Central memory CD4-positive, alpha-beta T cell (primary cell): ENCODE data around the gene RGS8.

ENCODE experiments used
- DNase-seq: peaks from one replicate; pipeline ENCODE4 v3.0.0; 2022

The RGS8 gene

DNA sequence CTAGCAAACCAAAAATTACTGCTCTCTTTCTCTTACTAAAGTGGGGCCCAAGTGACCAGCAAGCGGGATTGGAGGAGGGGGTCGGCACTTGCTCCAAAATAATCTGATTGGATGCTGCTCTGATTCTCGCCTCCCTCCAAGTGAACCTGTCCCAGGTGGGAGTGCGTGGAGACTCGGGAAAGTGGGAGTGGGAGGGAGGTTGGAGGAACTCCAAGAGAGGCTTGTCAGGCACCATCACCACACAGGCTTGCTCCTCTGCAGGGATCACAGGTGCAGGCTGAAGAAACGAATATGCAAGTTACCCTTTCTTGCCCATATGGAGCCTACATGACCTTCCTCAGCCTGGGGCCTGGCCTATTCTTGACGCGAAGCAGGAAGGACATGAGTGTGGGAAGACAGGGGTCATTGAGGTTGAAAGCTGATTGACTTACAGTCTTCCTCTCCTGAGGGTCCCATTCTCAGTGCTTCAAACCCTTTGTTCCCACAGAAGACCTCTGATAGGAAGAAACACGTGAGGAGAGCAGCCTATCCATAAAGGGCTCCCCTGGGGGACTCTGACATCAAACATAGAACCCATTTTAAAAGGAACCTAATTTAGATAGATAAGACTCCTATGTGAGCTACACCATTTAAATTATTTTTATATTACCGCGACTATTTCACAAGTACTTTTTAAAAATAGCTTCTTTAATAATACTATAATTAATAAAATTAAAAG is 14.2 kb downstream of the RGS8 start:
- no peak for DNase-seq

DNA sequence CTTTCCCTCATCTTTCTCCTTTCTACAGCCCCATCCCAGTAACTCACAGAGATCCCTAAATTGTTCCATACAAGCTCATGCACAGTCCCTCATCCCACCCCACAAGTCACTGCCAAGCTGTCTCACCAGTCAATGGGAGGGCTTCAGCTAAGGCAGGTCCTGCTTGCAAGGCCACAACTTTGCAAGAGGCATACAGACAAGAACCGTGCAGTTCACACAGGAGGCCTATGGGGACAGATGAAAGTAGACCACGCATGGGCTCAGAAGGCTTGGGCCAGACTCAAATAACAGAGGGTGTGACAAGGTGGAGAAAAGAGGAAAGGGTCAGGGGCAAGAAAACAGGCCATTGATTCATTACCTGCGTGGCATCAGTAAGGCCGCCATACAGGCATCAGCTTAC is 15.1 kb downstream of the RGS8 start:
- no peak for DNase-seq

DNA sequence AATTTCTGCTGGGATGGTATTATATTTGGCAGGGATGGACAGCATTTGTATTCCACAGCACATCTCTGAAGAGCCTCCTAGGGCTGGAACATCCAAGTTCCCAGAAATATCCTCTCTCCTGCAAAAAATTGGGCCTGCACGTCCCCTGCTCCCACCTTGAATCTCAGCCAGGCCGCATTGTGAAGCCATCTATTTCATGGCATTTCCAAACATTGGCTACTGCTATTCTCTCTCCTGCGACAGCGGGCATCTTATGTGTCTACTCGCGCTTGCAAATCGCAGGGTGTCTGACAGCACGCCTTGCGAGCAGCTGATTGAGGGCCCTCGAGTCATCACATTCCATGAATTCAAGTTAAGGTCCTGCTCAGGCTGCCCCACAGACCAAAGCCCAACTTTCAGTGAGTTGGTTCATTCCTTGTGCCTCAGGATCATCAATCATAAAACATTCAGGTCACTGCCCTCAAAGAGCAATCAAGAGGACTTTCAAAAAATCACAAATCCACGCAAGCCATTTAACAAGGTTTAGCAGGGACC is 15.8 kb downstream of the RGS8 start:
- DNase-seq: no peak

- DNase-seq: no peak
Measured at GRCh38 chr1:182667848-182668505, 16.4 kb downstream of the RGS8 start.

DNA sequence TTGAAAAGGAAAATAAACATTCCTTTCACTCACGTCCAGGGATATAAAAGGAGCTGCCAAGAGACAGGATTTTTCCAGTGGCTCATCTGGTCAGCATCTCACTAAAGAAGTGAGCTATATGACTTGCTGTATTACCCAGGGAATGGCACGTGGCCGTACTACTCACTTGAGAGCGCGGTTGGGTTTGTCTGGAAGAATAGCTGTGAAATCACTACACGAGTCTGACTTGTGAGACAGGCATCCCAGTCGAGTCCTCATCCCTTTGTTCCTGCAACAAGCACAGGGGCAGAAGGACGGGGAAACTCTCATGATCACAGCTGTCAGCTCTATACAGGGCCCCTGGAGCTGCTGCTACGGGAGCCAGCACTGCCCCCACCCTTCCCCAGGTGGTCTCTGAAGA is 17.7 kb downstream of the RGS8 start:
- no peak for DNase-seq

DNA sequence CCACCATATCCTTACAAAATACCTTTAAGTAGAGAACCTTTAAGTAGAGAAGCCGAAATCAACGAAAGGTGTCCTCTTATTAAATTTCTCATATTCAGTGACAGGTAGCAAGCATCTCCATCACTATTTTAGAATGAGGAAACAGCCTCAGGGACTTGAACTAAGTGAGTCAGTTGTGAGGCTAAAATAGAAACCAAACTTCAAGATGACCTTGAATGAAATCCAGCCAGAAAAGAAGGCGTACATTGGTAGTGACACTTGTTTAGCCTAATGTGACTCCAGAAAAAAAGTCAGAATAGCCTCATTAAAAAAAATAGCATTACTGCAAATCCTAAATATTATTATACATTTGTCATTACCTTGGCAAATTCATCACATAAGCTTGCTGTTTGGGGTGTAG is 20.1 kb downstream of the RGS8 start:
- no peak for DNase-seq

DNA sequence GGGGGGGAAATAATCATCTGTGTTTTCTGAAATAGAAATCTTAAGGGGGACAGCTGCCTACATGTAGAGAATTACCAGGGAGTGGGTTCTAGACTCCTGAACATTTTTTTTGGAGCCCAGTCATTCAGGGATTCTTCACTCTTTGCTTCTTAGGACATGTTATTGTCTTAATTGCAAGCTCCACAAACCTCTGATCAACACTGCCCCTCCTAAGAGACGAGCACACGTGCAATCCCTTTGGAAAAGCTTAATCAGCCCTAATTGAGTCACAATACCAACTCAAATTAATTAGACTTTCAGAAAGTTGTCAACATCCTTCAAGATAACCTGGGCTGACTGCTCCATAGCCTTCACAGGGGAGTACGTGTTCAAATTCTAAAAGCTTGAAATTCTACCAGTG is 21.4 kb downstream of the RGS8 start:
- no peak for DNase-seq

DNA sequence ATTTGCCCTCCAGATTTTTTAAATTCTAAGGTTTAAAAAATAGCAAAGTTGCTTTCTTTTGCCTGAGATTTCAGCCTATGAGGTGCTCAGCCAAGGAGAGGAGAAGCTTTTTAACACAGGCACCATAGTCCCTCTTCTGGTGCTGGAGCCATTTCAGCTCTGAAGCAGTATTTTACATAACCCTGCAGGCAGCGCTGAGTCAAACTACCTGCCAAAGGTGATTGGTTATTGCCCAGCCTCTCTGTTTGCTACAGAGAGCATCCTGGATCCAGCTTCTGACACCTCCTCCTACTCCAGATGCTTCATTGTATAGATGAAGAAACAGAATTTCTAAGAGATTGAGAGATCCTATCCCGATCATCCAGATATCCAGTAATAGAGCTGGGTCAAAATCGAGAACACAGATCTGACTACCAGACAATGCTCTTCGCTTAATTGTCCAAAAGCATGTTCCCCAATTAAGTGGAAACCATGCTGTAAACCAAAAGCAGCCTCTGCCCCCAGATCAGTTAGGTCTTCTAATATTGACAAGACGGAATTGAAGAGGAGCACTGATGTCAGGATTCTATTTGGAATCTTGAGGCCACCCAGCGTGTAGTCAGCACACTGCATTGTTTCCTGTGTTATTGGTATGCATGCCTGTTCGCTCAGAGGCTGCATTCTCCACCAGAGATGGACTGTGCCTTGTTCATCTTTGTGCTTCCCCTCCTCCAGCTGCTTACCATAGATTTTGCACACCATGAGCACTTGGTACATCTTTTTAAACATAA is 22.1 kb downstream of the RGS8 start:
- DNase-seq: no peak

DNA sequence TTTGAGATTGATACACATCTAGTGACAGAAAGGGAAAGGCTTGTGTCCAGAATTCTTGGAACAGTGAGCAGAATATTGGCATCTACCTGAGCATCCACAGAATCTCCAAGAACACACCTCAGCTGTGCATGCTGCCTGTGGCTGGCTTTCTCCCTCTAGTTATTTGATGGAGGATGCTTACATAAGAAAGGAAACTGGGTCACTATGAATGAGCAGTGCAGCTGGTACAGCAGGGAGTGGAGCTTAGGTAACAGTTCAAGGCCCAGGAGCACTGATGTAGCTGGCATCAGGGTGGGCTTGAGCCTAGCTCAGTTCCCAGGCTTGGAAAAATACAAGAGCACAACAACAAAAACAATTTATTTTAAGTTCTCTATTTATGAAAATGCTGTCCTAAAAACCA is 26.3 kb downstream of the RGS8 start:
- no peak for DNase-seq

GRCh38 chr1:182656842-182657397 is 27.5 kb downstream of the RGS8 start:
- no peak for DNase-seq

GRCh38 chr1:182653986-182654385 is 30.4 kb downstream of the RGS8 start:
- DNase-seq: no peak

DNA sequence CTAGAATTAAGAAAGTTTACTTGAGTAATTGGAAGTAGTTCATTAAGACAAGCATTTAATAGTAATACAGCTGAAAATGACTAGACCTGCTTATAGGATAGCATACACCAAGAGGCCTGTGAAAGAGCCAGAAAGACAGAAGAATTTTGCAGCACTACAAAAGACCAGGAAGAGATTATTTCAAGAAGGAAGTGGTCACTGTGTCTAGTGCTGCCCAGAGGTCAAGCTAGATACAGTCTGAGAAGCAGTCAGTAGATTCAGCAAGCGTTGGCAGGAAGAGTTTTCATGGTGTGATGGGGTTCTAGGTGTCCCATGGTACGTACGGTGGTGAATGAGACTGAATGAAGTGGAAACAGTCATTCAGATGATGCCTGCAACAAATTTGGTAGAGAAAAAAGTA is 31.5 kb downstream of the RGS8 start:
- DNase-seq: no peak

GRCh38 chr1:182651339-182651724 is 33.1 kb downstream of the RGS8 start:
- DNase-seq: no peak

DNA sequence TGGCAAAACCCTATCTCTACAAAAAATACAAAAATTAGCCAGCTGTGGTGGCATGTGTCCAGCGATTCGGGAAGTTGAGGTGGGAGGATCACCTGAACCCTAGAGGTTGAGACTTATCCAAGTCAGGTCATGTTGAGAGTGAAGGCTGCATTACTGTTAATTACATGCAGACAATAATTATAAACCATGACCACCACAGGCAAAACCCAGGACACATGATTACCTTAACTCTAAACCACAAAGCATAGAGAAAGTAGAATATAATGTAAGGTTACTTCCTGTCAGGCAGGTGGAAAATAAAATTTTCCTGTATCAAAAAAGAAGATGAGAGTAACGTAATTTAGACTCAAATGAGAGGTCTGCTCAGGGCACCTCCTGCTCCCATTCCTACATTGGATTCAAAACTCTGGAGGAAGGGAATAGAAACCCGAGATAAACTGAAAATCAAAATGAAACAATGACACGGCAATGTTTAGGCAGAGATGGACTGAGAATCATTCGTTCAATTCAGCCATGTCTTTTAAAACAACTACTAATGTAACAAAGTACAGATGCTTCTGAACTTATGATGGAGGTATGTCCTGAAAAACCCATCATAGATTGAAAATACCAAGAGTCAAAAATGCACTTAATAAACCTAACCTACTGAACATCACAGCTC is 33.6 kb downstream of the RGS8 start:
- DNase-seq: no peak

DNA sequence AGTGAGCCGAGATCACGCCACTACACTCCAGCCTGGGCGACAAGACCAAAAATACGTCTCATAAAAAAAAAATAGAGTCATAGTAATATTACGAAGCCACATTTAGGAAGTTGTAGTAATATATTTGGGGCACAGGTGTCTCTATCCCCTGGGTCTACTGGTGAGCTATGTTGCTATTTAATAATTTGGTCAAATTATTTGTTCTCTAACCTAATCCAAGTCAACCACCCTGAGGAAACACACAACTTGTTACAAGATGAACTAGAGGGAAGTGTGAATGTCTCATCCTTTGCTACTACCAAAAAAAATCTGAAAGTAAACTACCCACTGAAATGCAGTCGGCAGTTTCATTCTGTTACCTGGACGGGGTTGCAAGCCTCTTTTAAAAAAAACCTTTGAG is 35.3 kb downstream of the RGS8 start:
- DNase-seq: no peak

GRCh38 chr1:182646739-182647138 is 37.6 kb downstream of the RGS8 start:
- no peak for DNase-seq

DNA sequence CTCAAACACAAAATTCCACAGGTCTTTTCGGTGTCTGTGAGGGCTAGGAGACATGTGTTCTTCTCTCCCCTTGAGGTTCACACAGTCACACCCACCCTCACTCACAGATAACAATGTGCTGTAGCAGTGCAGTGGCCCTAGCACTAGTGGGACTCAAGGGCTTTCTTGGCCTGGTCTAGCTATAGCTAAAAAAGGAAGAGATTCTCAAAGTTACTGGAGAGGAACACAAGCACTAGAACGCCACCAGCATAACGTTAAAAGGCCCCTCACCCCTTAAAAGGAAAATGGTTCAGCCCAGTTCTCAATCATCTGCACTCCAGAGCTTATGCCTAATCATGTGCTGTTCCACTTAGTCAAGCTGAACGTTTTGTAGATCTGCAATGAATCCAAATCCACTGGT is 39.5 kb downstream of the RGS8 start:
- no peak for DNase-seq

DNA sequence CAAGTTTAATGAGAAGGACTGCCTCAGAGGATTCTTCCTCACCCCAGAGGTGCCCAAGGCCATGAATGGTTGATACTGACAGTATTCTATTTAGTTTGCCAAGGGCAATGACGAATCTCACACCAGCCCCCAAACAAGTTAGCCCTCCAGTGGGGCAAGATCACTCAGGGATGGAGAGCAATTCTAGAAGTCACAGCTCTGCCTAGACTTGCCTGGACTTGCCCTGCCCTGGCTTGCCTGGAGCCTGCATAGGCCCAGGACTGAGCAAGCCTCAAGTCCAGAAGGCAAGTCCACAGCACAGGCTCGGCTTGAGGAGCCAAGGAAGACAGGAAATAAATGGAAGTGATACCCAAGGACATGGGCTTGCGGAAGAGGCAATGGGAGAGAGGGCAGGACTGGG is 40.7 kb downstream of the RGS8 start:
- DNase-seq: no peak

DNA sequence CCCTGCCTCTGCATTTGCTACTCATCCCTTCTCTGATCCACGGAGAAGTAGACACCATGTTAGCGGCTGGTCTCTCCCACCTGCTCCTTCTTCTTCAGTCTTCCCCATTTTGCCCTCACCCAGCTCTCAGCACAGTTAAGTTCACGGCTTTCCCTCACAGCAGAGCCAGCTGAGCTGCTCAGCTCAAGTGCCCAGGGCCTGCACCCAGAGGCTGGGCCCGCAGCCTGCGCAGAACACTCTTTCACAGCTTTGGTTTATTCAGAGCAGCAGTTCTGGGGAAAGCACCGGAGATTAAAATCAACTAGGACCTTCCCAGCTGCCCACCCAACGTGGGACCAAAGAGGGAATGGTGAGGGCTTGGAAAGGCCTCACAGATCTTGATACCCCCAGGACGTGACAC is 41.9 kb downstream of the RGS8 start:
- DNase-seq: no peak

DNA sequence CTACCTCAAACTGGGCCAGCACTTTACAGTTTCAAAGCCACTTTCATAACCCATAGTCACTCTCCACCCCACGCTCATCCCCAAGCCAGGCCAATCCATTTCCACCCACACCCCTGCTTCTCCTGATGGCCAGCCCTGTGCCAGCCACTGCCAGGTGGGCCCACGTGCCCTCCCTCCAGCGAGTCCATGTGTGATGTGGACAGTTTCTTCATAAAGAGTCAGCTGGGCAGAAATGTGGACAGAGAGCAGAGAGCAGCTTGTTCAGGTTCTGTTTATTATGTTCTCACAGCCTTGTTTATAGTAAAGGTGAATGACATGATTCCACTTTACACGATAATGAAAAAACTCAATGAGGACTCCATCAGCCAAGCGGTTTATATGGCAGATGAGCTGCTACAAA is 42.8 kb downstream of the RGS8 start:
- no peak for DNase-seq

- DNase-seq: no peak
Measured at GRCh38 chr1:182639330-182639729, 45.1 kb downstream of the RGS8 start.

DNA sequence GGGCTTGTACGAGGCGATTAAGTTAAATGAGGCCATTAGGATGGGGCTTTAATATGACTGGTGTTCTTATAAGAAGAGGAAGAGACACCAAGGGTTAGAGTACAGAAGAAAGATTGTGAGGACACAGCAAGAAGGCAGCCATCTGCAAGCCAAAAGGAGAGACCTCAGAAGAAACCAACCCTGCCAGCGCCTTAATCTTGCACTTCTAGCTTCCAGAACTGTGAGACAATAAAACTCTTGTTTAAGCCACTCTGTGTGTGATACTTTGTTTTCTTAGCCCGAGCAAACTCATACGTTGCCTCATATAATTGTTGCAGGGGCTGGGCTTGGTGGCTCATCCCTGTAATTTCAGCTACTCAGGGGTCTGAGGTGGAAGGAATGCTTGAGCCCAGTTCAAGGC is 46.6 kb downstream of the RGS8 start:
- no peak for DNase-seq

- DNase-seq: no peak
Measured at GRCh38 chr1:182635871-182636270, 48.5 kb downstream of the RGS8 start.
